Activated T-helper 1 cell treated with anti-CD3 and anti-CD28 coated beads, Interleukin-12 subunit alpha, Interleukin-12 subunit beta, Interleukin-2, Interleukin-4 antibody, amounts not matched to agents 30 ng/mL and 10 ng/mL and 1 ng/mL, durations not matched to agents 14 hours and 24 hours and 36 hours (primary cell): Measurements from ENCODE around the gene MAPKAP1. TPM values are rescaled to one million over a fixed set of nuclear protein-coding genes. Genes with fewer than 3 reads are reported as not detected.

Source experiments
- DNase-seq: peaks from one replicate; pipeline ENCODE4 v3.0.0; 2021; ENCODE audit warnings: low spot score
- H3K27ac Mint-ChIP-seq: one replicate; pipeline ENCODE4 v1.8.0; 2021; ENCODE audit warnings: mild to moderate bottlenecking, mixed read lengths
- H3K27me3 Mint-ChIP-seq: one replicate; pipeline ENCODE4 v1.8.0; 2022; ENCODE audit warnings: mild to moderate bottlenecking, moderate library complexity, mixed read lengths; ENCODE audit not compliant: insufficient read depth
- H3K36me3 Mint-ChIP-seq: one replicate; pipeline ENCODE4 v1.8.0; 2021; ENCODE audit warnings: low read depth, mixed read lengths
- H3K4me1 Mint-ChIP-seq: one replicate; pipeline ENCODE4 v1.8.0; 2021; ENCODE audit warnings: low read depth, mixed read lengths
- H3K4me3 Mint-ChIP-seq: one replicate; pipeline ENCODE4 v1.8.0; 2021; ENCODE audit warnings: mild to moderate bottlenecking, moderate library complexity, mixed read lengths
- H3K9me3 Mint-ChIP-seq: one replicate; pipeline ENCODE4 v1.8.0; 2021; ENCODE audit warnings: mixed read lengths
- intact Hi-C: fragments of 100-400 bp; cut with micrococcal nuclease; formaldehyde crosslinking; loops from one replicate; pipeline ENCODE4 v1.15.1; 2024
- total RNA-seq: library from RNA; stranded (reverse); gene quantifications from 2 replicates; pipeline ENCODE4 v1.2.3, GENCODE V29; 2022

Gene MAPKAP1
- total RNA-seq, 1 donor from 2014 or later: 108 TPM

GRCh38 chr9:125682340-125682739 lies 24.7 kb downstream of the MAPKAP1 start:
- Mint-ChIP-seq H3K36me3 (peaks cover 6% of the 10 kb centered on the region), H3K27ac (no peak overlapping the region), H3K27me3 (no peaks in the 10 kb centered on the region), H3K9me3 (no peaks in the 10 kb centered on the region), H3K4me1 (peaks cover 10% of the 10 kb centered on the region), H3K4me3 (no peak overlapping the region)
- no peak for DNase-seq
- intact Hi-C loops: no loop called here

GRCh38 chr9:125681657-125682056 lies 25.4 kb downstream of the MAPKAP1 start:
- no peaks in the 10 kb centered on the region for H3K9me3 Mint-ChIP-seq
- no peaks in the 10 kb centered on the region for H3K27me3 Mint-ChIP-seq
- peaks cover 4% of the 10 kb centered on the region for H3K36me3 Mint-ChIP-seq
- no peak for DNase-seq
- H3K4me1 Mint-ChIP-seq: peaks cover 10% of the 10 kb centered on the region
- no peak overlapping the region for H3K4me3 Mint-ChIP-seq
- no peak overlapping the region for H3K27ac Mint-ChIP-seq
- intact Hi-C loops: no loop called here

- H3K27ac Mint-ChIP-seq: no peak overlapping the region
- H3K27me3 Mint-ChIP-seq: no peaks in the 10 kb centered on the region
- DNase-seq: no peak
- no peaks in the 10 kb centered on the region for H3K9me3 Mint-ChIP-seq
- H3K36me3 Mint-ChIP-seq: peaks cover 7% of the 10 kb centered on the region
- peaks cover 10% of the 10 kb centered on the region for H3K4me1 Mint-ChIP-seq
- intact Hi-C loops: no loop called here
- no peak overlapping the region for H3K4me3 Mint-ChIP-seq
Measured at GRCh38 chr9:125681086-125681622, 25.9 kb downstream of the MAPKAP1 start.

GRCh38 chr9:125680445-125680844 lies 26.6 kb downstream of the MAPKAP1 start:
- Mint-ChIP-seq H3K4me3 (no peak overlapping the region), H3K4me1 (peaks cover 10% of the 10 kb centered on the region), H3K36me3 (peaks cover 3% of the 10 kb centered on the region), H3K27ac (no peak overlapping the region), H3K27me3 (no peaks in the 10 kb centered on the region), H3K9me3 (no peaks in the 10 kb centered on the region)
- DNase-seq: no peak
- intact Hi-C loops: no loop called here

GRCh38 chr9:125679597-125680189 lies 27.3 kb downstream of the MAPKAP1 start:
- Mint-ChIP-seq H3K4me1 (peaks cover 10% of the 10 kb centered on the region), H3K4me3 (no peak overlapping the region), H3K36me3 (peaks cover 3% of the 10 kb centered on the region), H3K9me3 (no peaks in the 10 kb centered on the region), H3K27ac (no peak overlapping the region), H3K27me3 (no peaks in the 10 kb centered on the region)
- no peak for DNase-seq
- intact Hi-C loops: no loop called here

GRCh38 chr9:125674981-125675973 lies 31.7 kb downstream of the MAPKAP1 start:
- H3K9me3 Mint-ChIP-seq: no peaks in the 10 kb centered on the region
- DNase-seq: no peak
- intact Hi-C loops: no loop called here
- no peaks in the 10 kb centered on the region for H3K27me3 Mint-ChIP-seq
- no peak overlapping the region for H3K4me3 Mint-ChIP-seq
- H3K4me1 Mint-ChIP-seq: no peaks in the 10 kb centered on the region
- peaks cover 9% of the 10 kb centered on the region for H3K36me3 Mint-ChIP-seq
- H3K27ac Mint-ChIP-seq: no peak overlapping the region

- no peak for DNase-seq
- H3K27me3 Mint-ChIP-seq: no peaks in the 10 kb centered on the region
- peaks cover 9% of the 10 kb centered on the region for H3K36me3 Mint-ChIP-seq
- H3K27ac Mint-ChIP-seq: no peak overlapping the region
- H3K4me1 Mint-ChIP-seq: no peaks in the 10 kb centered on the region
- intact Hi-C loops: no loop called here
- no peak overlapping the region for H3K4me3 Mint-ChIP-seq
- no peaks in the 10 kb centered on the region for H3K9me3 Mint-ChIP-seq
Measured at GRCh38 chr9:125672876-125673275, 34.1 kb downstream of the MAPKAP1 start.

GRCh38 chr9:125663127-125663526 lies 43.9 kb downstream of the MAPKAP1 start:
- H3K4me3 Mint-ChIP-seq: no peak overlapping the region
- DNase-seq: no peak
- H3K4me1 Mint-ChIP-seq: peaks cover 10% of the 10 kb centered on the region
- intact Hi-C loops: loop anchor here (1.0 to 2.0 kb wide), 2 partner anchors 31 to 38 kb away; no protein-coding TSS in a partner anchor
- peaks cover 17% of the 10 kb centered on the region for H3K36me3 Mint-ChIP-seq
- H3K9me3 Mint-ChIP-seq: no peaks in the 10 kb centered on the region
- peak overlapping the region; percentile 46 for H3K27ac Mint-ChIP-seq
- H3K27me3 Mint-ChIP-seq: no peaks in the 10 kb centered on the region

- no peak for DNase-seq
- Mint-ChIP-seq H3K4me1 (peaks cover 10% of the 10 kb centered on the region), H3K27me3 (no peaks in the 10 kb centered on the region), H3K4me3 (no peak overlapping the region), H3K27ac (no peak overlapping the region), H3K36me3 (peaks cover 17% of the 10 kb centered on the region), H3K9me3 (no peaks in the 10 kb centered on the region)
- intact Hi-C loops: loop anchor here (1.0 kb wide), 1 partner anchor 10 kb away; no protein-coding TSS in a partner anchor
Measured at GRCh38 chr9:125660557-125660956, 46.5 kb downstream of the MAPKAP1 start.

- H3K4me3 Mint-ChIP-seq: no peak overlapping the region
- no peaks in the 10 kb centered on the region for H3K9me3 Mint-ChIP-seq
- no peak overlapping the region for H3K27ac Mint-ChIP-seq
- H3K27me3 Mint-ChIP-seq: no peaks in the 10 kb centered on the region
- peaks cover 14% of the 10 kb centered on the region for H3K36me3 Mint-ChIP-seq
- DNase-seq: no peak
- peaks cover 10% of the 10 kb centered on the region for H3K4me1 Mint-ChIP-seq
- intact Hi-C loops: loop anchor here (1.0 kb wide), 1 partner anchor 10 kb away; no protein-coding TSS in a partner anchor
Measured at GRCh38 chr9:125659954-125660353, 47.1 kb downstream of the MAPKAP1 start.

- Mint-ChIP-seq H3K9me3 (no peaks in the 10 kb centered on the region), H3K4me3 (no peak overlapping the region), H3K4me1 (peaks cover 14% of the 10 kb centered on the region), H3K36me3 (peaks cover 14% of the 10 kb centered on the region), H3K27me3 (no peaks in the 10 kb centered on the region), H3K27ac (no peak overlapping the region)
- DNase-seq: no peak
- intact Hi-C loops: no loop called here
Measured at GRCh38 chr9:125659201-125659840, 47.7 kb downstream of the MAPKAP1 start.

- no peak for DNase-seq
- no peaks in the 10 kb centered on the region for H3K27me3 Mint-ChIP-seq
- peaks cover 19% of the 10 kb centered on the region for H3K36me3 Mint-ChIP-seq
- intact Hi-C loops: no loop called here
- H3K9me3 Mint-ChIP-seq: no peaks in the 10 kb centered on the region
- H3K4me1 Mint-ChIP-seq: peaks cover 19% of the 10 kb centered on the region
- no peak overlapping the region for H3K27ac Mint-ChIP-seq
- H3K4me3 Mint-ChIP-seq: no peak overlapping the region
Measured at GRCh38 chr9:125656560-125656959, 50.4 kb downstream of the MAPKAP1 start.
